Uterus (tissue), 4 donors: ENCODE data around the gene HSPH1. TPM values are rescaled to one million over a fixed set of nuclear protein-coding genes. Genes with fewer than 3 reads are reported as not detected.
"Not testable (repeated sequence)": the region's sequence is repeated elsewhere in the genome, so short reads cannot be mapped to it uniquely, and the experiment has no call there.

Experiments used
- DNase-seq, 2 donors: peaks; one replicate each; pipeline ENCODE4 v3.0.0-alpha.2; 2019 to 2020
- H3K27ac ChIP-seq, 2 donors: fragments of 200-600 bp; sonication (generic); 1 replicate in 1 of 2; 2 replicates in 1 of 2; pipeline ENCODE4 v1.5.1; 2016 to 2018
- H3K27me3 ChIP-seq, 2 donors: fragments of 200-600 bp; sonication (generic); one replicate each; pipeline ENCODE4 v1.5.1; 2018 to 2019; ENCODE audit warnings: control low read depth in 1 of 2
- H3K36me3 ChIP-seq, 2 donors: fragments of 200-600 bp; sonication (generic); one replicate each; pipeline ENCODE4 v1.5.1; 2019; ENCODE audit warnings: control low read depth in 1 of 2
- H3K4me1 ChIP-seq, 2 donors: fragments of 200-600 bp; sonication (generic); one replicate each; pipeline ENCODE4 v1.5.1; 2018 to 2019; ENCODE audit warnings: control low read depth in 1 of 2
- H3K4me3 ChIP-seq, 2 donors: fragments of 200-600 bp; sonication (generic); 1 replicate in 1 of 2; 2 replicates in 1 of 2; pipeline ENCODE4 v1.5.1; 2018 to 2019; ENCODE audit warnings: mild to moderate bottlenecking in 1 of 2
- H3K9me3 ChIP-seq, 2 donors: fragments of 200-600 bp; sonication (generic); one replicate each; pipeline ENCODE4 v1.5.1; 2019; ENCODE audit warnings: control low read depth in 1 of 2
- CTCF ChIP-seq, 4 experiments: fragments of 200-600 bp in 2 of 4; fragments of 450-650 bp in 2 of 4; sonication (generic) in 2 of 4; IDR thresholded peaks; one replicate each; pipeline ENCODE4 v1.5.1; 2016 to 2019; ENCODE audit warnings: antibody characterized with exemption in 4 of 4, mild to moderate bottlenecking in 2 of 4, moderate library complexity in 1 of 4
- POLR2A ChIP-seq, 2 donors: fragments of 450-650 bp; IDR thresholded peaks; one replicate each; pipeline ENCODE4 v1.6.1; 2016; ENCODE audit warnings: antibody characterized with exemption in 2 of 2, mild to moderate bottlenecking in 1 of 2, moderate library complexity in 1 of 2
- intact Hi-C: fragments of 100-400 bp; cut with DNase I; formaldehyde crosslinking; loops from one replicate; pipeline ENCODE4 v1.15.1; 2023; ENCODE audit warnings: low total_unique reads
- total RNA-seq, 4 donors: library from RNA; depleted of rRNA in 3 of 4; stranded (reverse); fragments of >200 nt in 3 of 4; gene quantifications; one replicate each; pipeline versions ENCODE4 v1.1.0 to v1.2.4, GENCODE V29; 2014 to 2023
- donor health status: DM: yes; HTN: yes; CAD: no.

HSPH1 gene
- total RNA-seq, 4 donors from 2014 or later, result 11.3 to 74.7 (median 46.2) TPM

- Histone ChIP-seq H3K27me3 (no peaks in the 10 kb centered on the region), H3K36me3 (no peaks in the 10 kb centered on the region), H3K4me3 (no peak overlapping the region), H3K9me3 (no peaks in the 10 kb centered on the region), H3K4me1 (no peaks in the 10 kb centered on the region), H3K27ac (no peak overlapping the region)
- intact Hi-C loops, result no loop called here
- DNase-seq, result no peak
- no peak for TF ChIP-seq CTCF (IDR thresholded peaks at IDR 0.05)
- no peak for TF ChIP-seq POLR2A (IDR thresholded peaks at IDR 0.05)
Observed at GRCh38 chr13:31179754-31180153, 18.1 kb upstream of the HSPH1 start.

- no peak for TF ChIP-seq CTCF (IDR thresholded peaks at IDR 0.05)
- TF ChIP-seq POLR2A (IDR thresholded peaks at IDR 0.05), result no peak
- Histone ChIP-seq H3K27ac (no peak overlapping the region), H3K4me3 (no peak overlapping the region), H3K36me3 (no peaks in the 10 kb centered on the region), H3K27me3 (no peaks in the 10 kb centered on the region), H3K4me1 (no peaks in the 10 kb centered on the region), H3K9me3 (no peaks in the 10 kb centered on the region)
- intact Hi-C loops, result no loop called here
- no peak for DNase-seq
Observed at GRCh38 chr13:31179241-31179640, 17.5 kb upstream of the HSPH1 start.

- DNase-seq, H3K36me3 ChIP-seq, H3K27me3 ChIP-seq, H3K27ac ChIP-seq, H3K4me3 ChIP-seq, H3K4me1 ChIP-seq, H3K9me3 ChIP-seq, intact Hi-C loops: not testable (repeated sequence)
Observed at GRCh38 chr13:31177813-31178495, 16.2 kb upstream of the HSPH1 start.

GRCh38 chr13:31175847-31176532, 14.3 kb upstream of the HSPH1 start:
- DNase-seq, result peak in 1 of 2 donors; percentile 21
- Histone ChIP-seq H3K4me1 (no peaks in the 10 kb centered on the region), H3K9me3 (no peaks in the 10 kb centered on the region), H3K27ac (peak overlapping the region in 1 of 2 donors; percentile 44), H3K4me3 (no peak overlapping the region), H3K36me3 (no peaks in the 10 kb centered on the region), H3K27me3 (no peaks in the 10 kb centered on the region)
- no peak for TF ChIP-seq POLR2A (IDR thresholded peaks at IDR 0.05)
- no peak for TF ChIP-seq CTCF (IDR thresholded peaks at IDR 0.05)
- intact Hi-C loops, result no loop called here

- Histone ChIP-seq H3K27me3 (no peaks in the 10 kb centered on the region), H3K36me3 (no peaks in the 10 kb centered on the region), H3K4me1 (no peaks in the 10 kb centered on the region), H3K4me3 (no peak overlapping the region), H3K9me3 (no peaks in the 10 kb centered on the region), H3K27ac (no peak overlapping the region)
- intact Hi-C loops, result no loop called here
- no peak for DNase-seq
- TF ChIP-seq CTCF (IDR thresholded peaks at IDR 0.05) (peak in 1 of 4 experiments; percentile 31), POLR2A (IDR thresholded peaks at IDR 0.05) (no peak)
Observed at GRCh38 chr13:31174018-31174417, 12.3 kb upstream of the HSPH1 start.
